Uterus (tissue), 4 donors: ENCODE measurements around the gene ZNF362. TPM values are rescaled to one million over a fixed set of nuclear protein-coding genes. Genes with fewer than 3 reads are reported as not detected.

Experiments used
- DNase-seq, 2 donors: peaks; one replicate each; pipeline ENCODE4 v3.0.0-alpha.2; 2019 to 2020
- H3K27ac ChIP-seq, 2 donors: fragments of 200-600 bp; sonication (generic); 1 replicate in 1 of 2; 2 replicates in 1 of 2; pipeline ENCODE4 v1.5.1; 2016 to 2018
- H3K27me3 ChIP-seq, 2 donors: fragments of 200-600 bp; sonication (generic); one replicate each; pipeline ENCODE4 v1.5.1; 2018 to 2019; ENCODE audit warnings: control low read depth in 1 of 2
- H3K36me3 ChIP-seq, 2 donors: fragments of 200-600 bp; sonication (generic); one replicate each; pipeline ENCODE4 v1.5.1; 2019; ENCODE audit warnings: control low read depth in 1 of 2
- H3K4me1 ChIP-seq, 2 donors: fragments of 200-600 bp; sonication (generic); one replicate each; pipeline ENCODE4 v1.5.1; 2018 to 2019; ENCODE audit warnings: control low read depth in 1 of 2
- H3K4me3 ChIP-seq, 2 donors: fragments of 200-600 bp; sonication (generic); 1 replicate in 1 of 2; 2 replicates in 1 of 2; pipeline ENCODE4 v1.5.1; 2018 to 2019; ENCODE audit warnings: mild to moderate bottlenecking in 1 of 2
- H3K9me3 ChIP-seq, 2 donors: fragments of 200-600 bp; sonication (generic); one replicate each; pipeline ENCODE4 v1.5.1; 2019; ENCODE audit warnings: control low read depth in 1 of 2
- CTCF ChIP-seq, 4 experiments: fragments of 200-600 bp in 2 of 4; fragments of 450-650 bp in 2 of 4; sonication (generic) in 2 of 4; IDR thresholded peaks; one replicate each; pipeline ENCODE4 v1.5.1; 2016 to 2019; ENCODE audit warnings: antibody characterized with exemption in 4 of 4, mild to moderate bottlenecking in 2 of 4, moderate library complexity in 1 of 4
- POLR2A ChIP-seq, 2 donors: fragments of 450-650 bp; IDR thresholded peaks; one replicate each; pipeline ENCODE4 v1.6.1; 2016; ENCODE audit warnings: antibody characterized with exemption in 2 of 2, mild to moderate bottlenecking in 1 of 2, moderate library complexity in 1 of 2
- intact Hi-C: fragments of 100-400 bp; cut with DNase I; formaldehyde crosslinking; loops from one replicate; pipeline ENCODE4 v1.15.1; 2023; ENCODE audit warnings: low total_unique reads
- total RNA-seq, 4 donors: library from RNA; depleted of rRNA in 3 of 4; stranded (reverse); fragments of >200 nt in 3 of 4; gene quantifications; one replicate each; pipeline versions ENCODE4 v1.1.0 to v1.2.4, GENCODE V29; 2014 to 2023
- donor health status: DM: yes; HTN: yes; CAD: no.

The ZNF362 gene
- total RNA-seq, 4 donors from 2014 or later: 9.2 to 45.3 (median 25.8) TPM

DNA sequence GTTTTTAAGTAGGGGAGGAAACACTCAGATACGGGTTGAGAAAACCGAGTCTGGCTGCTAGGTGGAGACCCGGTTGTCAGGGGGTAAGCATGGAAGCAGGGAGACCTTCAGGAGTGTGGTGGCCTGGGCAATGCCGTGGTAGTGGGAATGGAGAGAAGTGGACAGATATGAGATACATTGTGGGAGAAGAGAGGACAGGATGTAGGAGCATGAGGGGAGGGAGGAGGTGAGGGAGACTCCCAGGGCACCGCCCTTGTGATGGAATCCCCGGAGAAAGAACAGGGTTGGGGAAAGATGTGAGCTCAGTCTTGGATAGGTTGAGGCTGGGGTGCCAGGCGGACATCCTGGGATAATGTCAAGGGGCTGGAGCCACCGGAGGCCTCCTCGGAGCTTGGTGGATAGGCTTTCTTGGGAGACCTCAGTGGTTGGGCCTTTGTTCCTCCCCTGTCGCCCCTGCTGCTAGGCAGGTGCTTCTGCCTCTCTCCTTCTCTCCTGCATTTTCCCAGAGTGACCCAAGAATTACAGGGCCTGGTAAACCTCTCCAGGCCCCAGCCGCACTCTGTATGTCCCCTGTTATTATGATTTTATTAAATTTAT is 21.3 kb downstream of the ZNF362 start:
- H3K27me3 ChIP-seq: no peaks in the 10 kb centered on the region
- H3K4me3 ChIP-seq: no peak overlapping the region
- no peak for DNase-seq
- no peak overlapping the region for H3K27ac ChIP-seq
- H3K9me3 ChIP-seq: no peaks in the 10 kb centered on the region
- no peaks in the 10 kb centered on the region for H3K36me3 ChIP-seq
- intact Hi-C loops: no loop called here
- TF ChIP-seq CTCF (IDR thresholded peaks at IDR 0.05) (no peak), POLR2A (IDR thresholded peaks at IDR 0.05) (no peak)
- no peaks in the 10 kb centered on the region for H3K4me1 ChIP-seq

GRCh38 chr1:33280091-33280661 is 23.9 kb downstream of the ZNF362 start:
- Histone ChIP-seq H3K27ac (no peak overlapping the region), H3K4me3 (no peak overlapping the region), H3K27me3 (no peaks in the 10 kb centered on the region), H3K9me3 (no peaks in the 10 kb centered on the region), H3K36me3 (no peaks in the 10 kb centered on the region), H3K4me1 (no peaks in the 10 kb centered on the region)
- intact Hi-C loops: no loop called here
- TF ChIP-seq POLR2A (IDR thresholded peaks at IDR 0.05): no peak
- TF ChIP-seq CTCF (IDR thresholded peaks at IDR 0.05): no peak
- DNase-seq: no peak

GRCh38 chr1:33281554-33282303 is 25.4 kb downstream of the ZNF362 start:
- H3K4me1 ChIP-seq: no peaks in the 10 kb centered on the region

DNA sequence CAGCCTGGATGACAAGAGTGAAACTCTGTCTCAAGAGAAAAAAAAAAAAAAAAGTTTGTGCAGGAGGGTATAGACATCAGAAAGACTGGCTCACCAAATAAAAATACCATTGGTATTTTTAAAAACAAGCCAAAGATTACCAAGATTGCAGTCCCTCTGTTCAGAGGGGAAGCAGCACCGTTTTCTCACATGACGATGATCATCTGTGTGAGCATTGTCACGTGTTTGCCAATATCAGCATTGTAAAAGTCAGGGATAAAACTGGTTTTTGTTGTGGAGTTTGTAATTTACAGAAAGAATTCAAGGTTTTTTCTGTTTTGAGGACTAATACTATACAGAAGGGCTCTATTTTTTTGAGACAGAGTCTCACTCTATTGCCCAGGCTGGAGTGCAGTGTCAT is 26.5 kb downstream of the ZNF362 start:
- Histone ChIP-seq H3K27ac (no peak overlapping the region), H3K4me1 (no peaks in the 10 kb centered on the region), H3K9me3 (no peaks in the 10 kb centered on the region), H3K36me3 (no peaks in the 10 kb centered on the region), H3K27me3 (no peaks in the 10 kb centered on the region), H3K4me3 (no peak overlapping the region)
- intact Hi-C loops: no loop called here
- TF ChIP-seq CTCF (IDR thresholded peaks at IDR 0.05) (no peak), POLR2A (IDR thresholded peaks at IDR 0.05) (no peak)
- no peak for DNase-seq

More at GRCh38 chr1:33281554-33282303, 25.4 kb downstream of the ZNF362 start:
- H3K27ac ChIP-seq: no peak overlapping the region
- H3K9me3 ChIP-seq: no peaks in the 10 kb centered on the region
- no peaks in the 10 kb centered on the region for H3K36me3 ChIP-seq
- DNase-seq: no peak
- no peaks in the 10 kb centered on the region for H3K27me3 ChIP-seq
- intact Hi-C loops: no loop called here
- no peak overlapping the region for H3K4me3 ChIP-seq
- TF ChIP-seq POLR2A (IDR thresholded peaks at IDR 0.05) (no peak), CTCF (IDR thresholded peaks at IDR 0.05) (no peak)

DNA sequence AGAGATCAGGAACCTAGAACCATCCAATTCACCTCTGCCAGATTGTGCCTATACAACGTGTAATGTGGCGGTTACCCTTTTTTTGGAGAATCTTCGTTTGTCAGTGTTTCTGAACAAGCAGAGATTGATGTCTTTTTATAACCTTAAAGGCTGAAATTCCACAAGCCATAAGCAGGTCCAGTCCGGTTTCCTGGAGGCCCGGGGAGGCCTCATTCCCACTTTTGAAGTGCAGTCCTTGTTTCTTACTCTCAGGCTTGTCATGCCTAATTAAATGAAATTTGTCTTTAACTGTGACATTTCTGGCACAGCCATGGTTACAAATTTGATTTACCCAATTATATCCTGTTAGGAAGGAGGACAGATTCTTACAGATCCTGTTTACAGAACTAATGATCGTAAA is 27.8 kb downstream of the ZNF362 start:
- Histone ChIP-seq H3K36me3 (no peaks in the 10 kb centered on the region), H3K27me3 (no peaks in the 10 kb centered on the region), H3K27ac (no peak overlapping the region), H3K4me1 (peaks cover 0 to 4% of the 10 kb centered on the region in 2 donors), H3K4me3 (no peak overlapping the region), H3K9me3 (no peaks in the 10 kb centered on the region)
- TF ChIP-seq POLR2A (IDR thresholded peaks at IDR 0.05) (no peak), CTCF (IDR thresholded peaks at IDR 0.05) (no peak)
- intact Hi-C loops: no loop called here
- no peak for DNase-seq
